Kidney capillary endothelial cell (primary cell): ENCODE data around the gene CANX.
"Not testable (repeated sequence)": the region's sequence is repeated elsewhere in the genome, so short reads cannot be mapped to it uniquely, and the experiment has no call there.

Source experiments
- DNase-seq: peaks from one replicate; pipeline ENCODE4 v3.0.0-alpha.2; 2018; ENCODE audit warnings: low spot score

Gene CANX

GRCh38 chr5:179697993-179698934 lies 503 bp upstream of the CANX start:
- DNase-seq: peak; percentile 98

GRCh38 chr5:179699616-179700237 lies 960 bp downstream of the CANX start:
- DNase-seq: peak; percentile 66

GRCh38 chr5:179700401-179700918 lies 1.7 kb downstream of the CANX start:
- DNase-seq: peak; percentile 16

- no peak for DNase-seq
Measured at GRCh38 chr5:179716286-179716685, 17.5 kb downstream of the CANX start.

- DNase-seq: no peak
Measured at GRCh38 chr5:179720222-179720621, 21.5 kb downstream of the CANX start.

GRCh38 chr5:179724163-179724562 lies 25.4 kb downstream of the CANX start:
- DNase-seq: no peak

GRCh38 chr5:179727106-179727505 lies 28.3 kb downstream of the CANX start:
- DNase-seq: no peak

GRCh38 chr5:179729303-179729702 lies 30.5 kb downstream of the CANX start:
- DNase-seq: no peak

GRCh38 chr5:179729727-179730126 lies 31.0 kb downstream of the CANX start:
- no peak for DNase-seq

- DNase-seq: no peak
Measured at GRCh38 chr5:179730356-179730755, 31.6 kb downstream of the CANX start.

GRCh38 chr5:179730852-179731251 lies 32.1 kb downstream of the CANX start:
- DNase-seq: no peak

- peak; percentile 69 for DNase-seq
Measured at GRCh38 chr5:179731791-179732411, 33.1 kb downstream of the CANX start.

- peak; percentile 99 for DNase-seq
Measured at GRCh38 chr5:179732412-179732917, 33.7 kb downstream of the CANX start, which contains the start of gene MAML1. TSS of gene MAML1 (plus strand) at chr5:179732822. CDS start at chr5:179733113, 291 bp downstream.

- DNase-seq: peak; percentile 16
Measured at GRCh38 chr5:179732918-179733771, 34.4 kb downstream of the CANX start.

- peak; percentile 10 for DNase-seq
Measured at GRCh38 chr5:179733772-179734126, 35.0 kb downstream of the CANX start.

GRCh38 chr5:179734536-179735164 lies 35.9 kb downstream of the CANX start:
- no peak for DNase-seq

- no peak for DNase-seq
Measured at GRCh38 chr5:179738742-179739141, 40.0 kb downstream of the CANX start.

- DNase-seq: not testable (repeated sequence)
Measured at GRCh38 chr5:179744106-179744505, 45.3 kb downstream of the CANX start.

GRCh38 chr5:179746872-179747271 lies 48.1 kb downstream of the CANX start:
- DNase-seq: no peak

- DNase-seq: no peak
Measured at GRCh38 chr5:179747811-179748210, 49.0 kb downstream of the CANX start.
